Right lobe of liver (tissue), 6 donors: Measurements from ENCODE around the gene TPRA1. TPM values are rescaled to one million over a fixed set of nuclear protein-coding genes. Genes with fewer than 3 reads are reported as not detected.

Experiments used
- ATAC-seq, 4 donors: fragments of 200-7000 bp; cut with Tn5 transposase; one replicate each; pipeline ENCODE4 v1.9.1; 2020; ENCODE audit warnings: mild to moderate bottlenecking in 4 of 4, moderate library complexity in 4 of 4
- DNase-seq, 3 donors: peaks; one replicate each; pipeline ENCODE4 v3.0.0-alpha.2; 2020
- H3K27ac ChIP-seq, 3 donors: fragments of 200-600 bp; one replicate each; pipeline ENCODE4 v1.8.0; 2022
- H3K27me3 ChIP-seq, 2 donors: fragments of 200-600 bp; one replicate each; pipeline ENCODE4 v1.8.0; 2022
- H3K36me3 ChIP-seq, 4 donors: fragments of 200-600 bp; sonication (generic) in 1 of 4; one replicate each; pipeline versions ENCODE4 v1.5.1 to v1.8.0; 2017 to 2022; ENCODE audit warnings: control low read depth in 1 of 4
- H3K4me1 ChIP-seq, 4 donors: fragments of 200-600 bp; sonication (generic) in 1 of 4; one replicate each; pipeline versions ENCODE4 v1.5.1 to v1.8.0; 2017 to 2022; ENCODE audit warnings: control low read depth in 1 of 4
- H3K4me3 ChIP-seq, 3 donors: fragments of 200-600 bp; one replicate each; pipeline ENCODE4 v1.8.0; 2022
- H3K9me3 ChIP-seq, 4 donors: fragments of 200-600 bp; sonication (generic) in 1 of 4; one replicate each; pipeline versions ENCODE4 v1.5.1 to v1.8.0; 2017 to 2022; ENCODE audit warnings: control low read depth in 1 of 4
- POLR2A ChIP-seq: fragments of 450-650 bp; IDR thresholded peaks from one replicate; pipeline ENCODE4 v1.6.1; 2017; ENCODE audit warnings: antibody characterized with exemption, mild to moderate bottlenecking
- WGBS: methylation state at CpG from one replicate; pipeline ENCODE4 v1.1.6; 2018; ENCODE audit warnings: low coverage, low lambda C conversion rate; ENCODE audit not compliant: insufficient coverage; ENCODE audit errors: missing lambda C conversion rate; 5-methylcytosine and 5-hydroxymethylcytosine counted together
- intact Hi-C, 2 donors: fragments of 100-400 bp; cut with DNase I; formaldehyde crosslinking; loops; one replicate each; pipeline versions ENCODE4 v1.11.2 to v1.14.1; 2022
- total RNA-seq, 6 experiments: library from RNA; depleted of rRNA in 2 of 6; stranded (reverse); fragments of >200 nt in 2 of 6; fragmentation: NEBNext Ultra II Directional in 3 of 6; extraction: Animal tissue kit (Norgen Biotek cat#: 25700) in 3 of 6; gene quantifications; one replicate each; pipeline versions ENCODE4 v1.1.0 to v1.2.4, GENCODE V29; 2016 to 2023
- TF ChIP-seq, protein P1 (sequence below), 4 donors: fragments of 200-600 bp in 3 of 4; fragments of 450-650 bp in 1 of 4; IDR thresholded peaks; one replicate each; pipeline versions ENCODE4 v1.5.1 to v1.8.0; 2016 to 2022; ENCODE audit warnings: antibody characterized with exemption in 4 of 4, mild to moderate bottlenecking in 2 of 4
- donor health status: DM: no; HTN: yes; CAD: no.
- donor health status: DM: no; HTN: no; CAD: no.
- donor health status: DM: no; HTN: no; CAD: no.
- donor health status: DM: no; HTN: yes; CAD: no.
- donor health status: DM: no; HTN: yes; CAD: no.

Gene TPRA1
- total RNA-seq, 6 experiments from 2014 or later, result 13.9 to 25.9 (median 23.3) TPM

DNA sequence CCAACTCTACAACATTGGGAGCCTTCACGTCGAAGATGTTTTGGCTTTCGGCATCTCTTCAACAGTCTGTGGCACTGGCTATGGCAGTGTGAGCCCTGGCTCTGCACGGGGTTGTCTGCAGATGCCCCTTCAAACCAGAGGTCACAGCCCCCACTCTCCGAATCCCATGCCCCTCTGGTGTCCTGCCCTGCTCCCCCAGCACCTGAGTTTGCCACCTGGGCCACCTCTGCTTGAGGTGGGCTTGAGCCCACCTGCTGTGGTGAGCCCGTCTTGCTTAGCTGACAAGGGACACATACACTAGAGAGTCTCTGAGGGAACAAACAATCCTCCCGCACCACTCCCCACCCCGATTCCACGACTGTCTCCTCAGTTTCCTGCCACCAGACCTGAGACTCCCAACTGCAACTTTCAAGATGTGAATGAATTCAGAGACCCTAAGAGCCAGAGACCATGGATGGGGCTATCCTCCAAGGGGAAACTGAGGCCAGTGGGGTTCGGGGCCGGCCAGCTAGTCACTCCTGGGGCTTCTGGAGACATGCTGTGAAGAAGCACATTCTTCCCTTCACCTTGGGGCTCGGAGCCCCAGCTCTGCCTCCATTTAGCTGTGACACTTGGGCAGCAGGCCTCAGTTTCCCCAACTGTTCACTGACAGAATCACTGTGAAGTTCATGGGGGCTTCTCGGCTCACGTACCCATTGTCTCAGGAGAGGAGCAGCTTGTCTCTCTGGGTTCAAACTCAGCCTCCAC is 44.6 kb downstream of the TPRA1 start:
- no peak for ATAC-seq
- TF ChIP-seq, protein P1, sequence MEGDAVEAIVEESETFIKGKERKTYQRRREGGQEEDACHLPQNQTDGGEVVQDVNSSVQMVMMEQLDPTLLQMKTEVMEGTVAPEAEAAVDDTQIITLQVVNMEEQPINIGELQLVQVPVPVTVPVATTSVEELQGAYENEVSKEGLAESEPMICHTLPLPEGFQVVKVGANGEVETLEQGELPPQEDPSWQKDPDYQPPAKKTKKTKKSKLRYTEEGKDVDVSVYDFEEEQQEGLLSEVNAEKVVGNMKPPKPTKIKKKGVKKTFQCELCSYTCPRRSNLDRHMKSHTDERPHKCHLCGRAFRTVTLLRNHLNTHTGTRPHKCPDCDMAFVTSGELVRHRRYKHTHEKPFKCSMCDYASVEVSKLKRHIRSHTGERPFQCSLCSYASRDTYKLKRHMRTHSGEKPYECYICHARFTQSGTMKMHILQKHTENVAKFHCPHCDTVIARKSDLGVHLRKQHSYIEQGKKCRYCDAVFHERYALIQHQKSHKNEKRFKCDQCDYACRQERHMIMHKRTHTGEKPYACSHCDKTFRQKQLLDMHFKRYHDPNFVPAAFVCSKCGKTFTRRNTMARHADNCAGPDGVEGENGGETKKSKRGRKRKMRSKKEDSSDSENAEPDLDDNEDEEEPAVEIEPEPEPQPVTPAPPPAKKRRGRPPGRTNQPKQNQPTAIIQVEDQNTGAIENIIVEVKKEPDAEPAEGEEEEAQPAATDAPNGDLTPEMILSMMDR (IDR thresholded peaks at IDR 0.05), result no peak
- no peak for TF ChIP-seq POLR2A
- WGBS, result 78% methylated on average over 4 of the region's 14 CpGs
- no peaks in the 10 kb centered on the region for H3K9me3 ChIP-seq
- no peak overlapping the region for H3K4me3 ChIP-seq
- no peak overlapping the region for H3K27ac ChIP-seq
- H3K27me3 ChIP-seq, result no peaks in the 10 kb centered on the region
- H3K4me1 ChIP-seq, result peaks cover 0 to 52% (median 18%) of the 10 kb centered on the region in 4 donors
- no peak for DNase-seq
- intact Hi-C loops, result loop anchor here in 1 of 2 donors (5.0 kb wide), 1 partner anchor 869 kb away; no protein-coding TSS in a partner anchor
- H3K36me3 ChIP-seq, result no peaks in the 10 kb centered on the region

DNA sequence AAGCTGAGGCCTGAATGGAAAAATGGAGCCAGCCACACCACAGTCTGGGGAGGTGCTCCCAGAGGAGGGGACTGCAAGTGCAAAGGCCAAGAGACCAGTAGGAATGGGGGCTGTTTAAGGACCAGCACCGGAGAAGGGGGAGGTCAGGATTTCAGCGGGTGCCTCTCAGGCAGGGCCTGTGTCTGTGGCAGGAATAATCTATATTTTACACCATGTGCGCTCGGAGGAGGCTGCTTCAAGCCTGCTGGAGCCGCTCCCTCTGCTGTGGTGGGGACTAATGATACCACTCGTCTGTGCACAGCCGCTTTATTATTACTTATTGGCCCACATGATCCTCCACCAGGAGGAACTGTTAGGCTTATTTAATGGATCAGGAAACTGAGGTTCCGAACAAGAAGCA is 45.3 kb downstream of the TPRA1 start:
- TF ChIP-seq, protein P1 (IDR thresholded peaks at IDR 0.05), result no peak
- TF ChIP-seq POLR2A, result no peak
- Histone ChIP-seq H3K4me1 (peaks cover 0 to 52% (median 18%) of the 10 kb centered on the region in 4 donors), H3K27me3 (no peaks in the 10 kb centered on the region), H3K9me3 (no peaks in the 10 kb centered on the region), H3K27ac (no peak overlapping the region), H3K4me3 (no peak overlapping the region), H3K36me3 (no peaks in the 10 kb centered on the region)
- ATAC-seq (no peak), DNase-seq (no peak)
- intact Hi-C loops, result loop anchor here in 1 of 2 donors (5.0 kb wide), 1 partner anchor 868 kb away; no protein-coding TSS in a partner anchor
- WGBS, result 75% methylated on average over 2 of the region's 8 CpGs

DNA sequence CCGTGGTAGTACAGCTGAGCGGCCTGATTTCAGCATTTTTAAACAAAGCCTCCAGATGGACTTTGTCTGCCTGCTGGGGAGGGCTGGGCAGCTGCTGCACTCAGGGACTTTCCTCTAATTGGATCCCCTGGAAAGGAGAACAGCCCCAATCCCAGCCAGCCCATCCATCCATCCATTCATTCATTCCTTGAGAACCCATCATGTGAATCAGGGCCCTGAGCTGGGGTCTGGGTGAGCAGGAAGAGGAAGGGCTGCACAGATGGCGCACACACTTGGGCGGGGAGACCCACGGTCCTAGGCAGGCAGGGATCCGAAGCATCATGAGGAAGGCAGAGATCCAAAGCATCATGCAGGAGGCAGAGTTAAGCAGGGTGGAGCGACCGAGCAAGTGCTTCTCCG is 45.7 kb downstream of the TPRA1 start:
- H3K4me1 ChIP-seq, result peaks cover 0 to 52% (median 18%) of the 10 kb centered on the region in 4 donors

DNA sequence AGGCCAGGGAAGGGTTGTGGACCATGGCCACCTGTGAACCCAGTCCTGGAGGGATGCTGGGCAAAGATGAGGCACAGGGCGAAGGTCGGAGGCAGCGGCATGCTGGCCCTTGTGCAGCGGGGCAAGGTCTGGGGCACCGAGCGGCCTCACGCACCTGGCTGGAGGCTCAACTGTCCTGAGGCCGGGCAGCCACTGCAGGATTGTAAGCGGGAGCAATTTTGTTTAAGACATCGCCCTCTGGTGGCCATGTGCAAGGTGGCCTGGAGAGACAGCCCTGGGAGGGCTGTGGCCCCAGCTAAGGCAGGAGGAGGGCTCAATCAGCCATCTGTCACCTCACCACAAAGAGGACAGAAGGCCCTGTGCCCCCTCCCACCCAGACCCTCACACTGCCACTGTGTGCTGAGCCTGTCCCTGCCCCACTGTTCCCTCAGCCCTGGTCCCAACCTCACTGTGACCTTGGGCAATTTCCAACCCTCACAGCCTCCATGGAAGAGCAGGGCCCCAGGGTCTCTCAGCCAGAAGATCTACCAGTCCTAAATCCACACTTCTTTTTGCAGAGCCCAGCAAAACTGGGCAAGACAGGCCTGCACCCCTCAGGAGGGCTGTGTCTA is 46.2 kb downstream of the TPRA1 start:
- WGBS, result 7% methylated on average over 8 of the region's 10 CpGs
- no peaks in the 10 kb centered on the region for H3K27me3 ChIP-seq
- H3K4me3 ChIP-seq, result no peak overlapping the region
- H3K9me3 ChIP-seq, result no peaks in the 10 kb centered on the region
- peaks cover 0 to 52% (median 18%) of the 10 kb centered on the region in 4 donors for H3K4me1 ChIP-seq
- no peaks in the 10 kb centered on the region for H3K36me3 ChIP-seq
- peak; percentile 61 to 70 (median 68) for ATAC-seq
- intact Hi-C loops, result no loop called here
- no peak for TF ChIP-seq POLR2A
- TF ChIP-seq, protein P1 (IDR thresholded peaks at IDR 0.05), result peak; percentile 83 to 94 (median 88)
- peak overlapping the region in 2 of 3 donors; percentile 12 to 26 for H3K27ac ChIP-seq
- DNase-seq, result peak; percentile 78 to 91 (median 87)

More for the DNA sequence above, 45.7 kb downstream of the TPRA1 start:
- no peaks in the 10 kb centered on the region for H3K36me3 ChIP-seq
- H3K27ac ChIP-seq, result peak overlapping the region in 2 of 3 donors; percentile 12 to 26
- ATAC-seq, result peak; percentile 43 to 47 (median 46)
- WGBS, result 77% methylated on average over 7 of the region's 9 CpGs
- H3K4me3 ChIP-seq, result no peak overlapping the region
- no peak for TF ChIP-seq POLR2A
- TF ChIP-seq, protein P1 (IDR thresholded peaks at IDR 0.05), result no peak
- no peaks in the 10 kb centered on the region for H3K27me3 ChIP-seq
- intact Hi-C loops, result loop anchor here in 1 of 2 donors (5.0 kb wide), 1 partner anchor 868 kb away; no protein-coding TSS in a partner anchor
- H3K9me3 ChIP-seq, result no peaks in the 10 kb centered on the region
- peak in 2 of 3 donors; percentile 46 to 70 for DNase-seq
